ENCODE measurements around the gene HTR7. TPM values are rescaled to one million over a fixed set of nuclear protein-coding genes. Genes with fewer than 3 reads are reported as not detected.

HTR7 gene
- total and polyA plus RNA-seq, 2 of the 8 experiments (the other 6 are each of a cell fraction or from before 2014, with no cell fraction given) = 22.9 to 24.6 TPM

- peaks cover 2% of the 10 kb centered on the region; the same call in 1 of the 2 replicates for H3K79me1 ChIP-seq (ENCODE audit: low read depth, low read length)
- H3K36me3 ChIP-seq (ENCODE audit: control insufficient read depth in 2 of 4, insufficient read depth in 4 of 4, low read length in 3 of 4) = peaks cover 7 to 62% (median 38%) of the 10 kb centered on the region in 4 experiments; a peak in 7 of 8 replicates
Measured at GRCh38 chr10:90889636-90890035, 31.8 kb upstream of the HTR7 start.

More at GRCh38 chr10:90889636-90890035, 31.8 kb upstream of the HTR7 start:
- Histone ChIP-seq H3K27me3 (replicated peaks in 1 of 4; ENCODE audit: control insufficient read depth in 3 of 4, extremely low read depth in 1 of 4, insufficient read depth in 3 of 4, low read length in 3 of 4) (no peaks in the 10 kb centered on the region), H3K27ac (ENCODE audit: low read depth, low read length) (no peak overlapping the region), H3K79me2 (ENCODE audit: control insufficient read depth in 1 of 2, insufficient read depth in 2 of 2, low read length in 2 of 2) (no peaks in the 10 kb centered on the region), H3K23me2 (ENCODE audit: low read depth, low read length) (no peaks in the 10 kb centered on the region), H4K20me1 (replicated peaks in 1 of 2; ENCODE audit: control insufficient read depth in 1 of 2, insufficient read depth in 2 of 2, low read length in 2 of 2) (peaks cover 0 to 3% of the 10 kb centered on the region in 2 experiments), H3K9me3 (ENCODE audit: insufficient read depth in 2 of 2, low read depth in 1 of 2, low read length in 1 of 2) (no peaks in the 10 kb centered on the region; a peak in 1 of 4 replicates), H3K4me3 (ENCODE audit: extremely low read depth in 1 of 4, insufficient read depth in 2 of 4, low read depth in 3 of 4, low read length in 4 of 4) (no peak overlapping the region), H3K56ac (replicated peaks; ENCODE audit: insufficient read length, low read depth, low read length) (no peak overlapping the region), H3K4me1 (replicated peaks in 1 of 4; ENCODE audit: control insufficient read depth in 3 of 4, insufficient read depth in 4 of 4, low read length in 3 of 4) (no peaks in the 10 kb centered on the region), H3K4me2 (ENCODE audit: insufficient read depth in 1 of 2, low read depth in 2 of 2, low read length in 2 of 2) (no peak overlapping the region), H2BK120ac (replicated peaks; ENCODE audit: low read depth, low read length) (no peak overlapping the region), H4K91ac (replicated peaks; ENCODE audit: insufficient read length, low read length) (no peak overlapping the region), H3K18ac (ENCODE audit: extremely low read depth, low read length) (no peak overlapping the region), H3K23ac (ENCODE audit: insufficient read length) (no peak overlapping the region), H4K8ac (ENCODE audit: extremely low read depth, insufficient read depth, low read length) (no peak overlapping the region), H2AFZ (ENCODE audit: low read length) (no peak overlapping the region), H3K9ac (replicated peaks in 1 of 4; ENCODE audit: extremely low read depth in 1 of 4, low read depth in 3 of 4, low read length in 3 of 4) (no peak overlapping the region), H2BK12ac (ENCODE audit: low read depth, low read length) (no peak overlapping the region), H2BK5ac (ENCODE audit: low read depth, low read length) (no peak overlapping the region), H4K5ac (ENCODE audit: insufficient read length, low read depth, low read length) (no peak overlapping the region), H2BK15ac (ENCODE audit: low read length) (no peak overlapping the region), H2AK5ac (ENCODE audit: low read depth, low read length) (no peak overlapping the region), H3K4ac (replicated peaks; ENCODE audit: insufficient read length, low read depth, low read length) (no peak overlapping the region), H2BK20ac (ENCODE audit: low read length) (no peak overlapping the region), H3K14ac (ENCODE audit: insufficient read length) (no peak overlapping the region)
- CTCF ChIA-PET (ENCODE audit: partially characterized antibody) = interaction anchor here (1.6 to 2.7 kb wide), 2 partner anchors 10 to 80 kb away, joined by 5 to 20 read pairs; no protein-coding TSS in a partner anchor
- FAIRE-seq (no peak), DNase-seq (ENCODE audit: low read depth in 1 of 2, low spot score in 2 of 2) (no peak)
- POLR2A ChIA-PET (ENCODE audit: partially characterized antibody) = no interaction called here
- 89% methylated on average over 1 of the region's 1 CpG; no CpG with 5 or more reads in 1 of the 2 experiments for WGBS, 2 experiments (ENCODE audit: extremely low coverage in 1 of 2, insufficient coverage in 1 of 2, insufficient read length in 1 of 2, insufficient replicate concordance in 2 of 2, low coverage in 1 of 2, low lambda C conversion rate in 2 of 2, missing lambda C conversion rate in 1 of 2)
- TF ChIP-seq EGR1 (IDR thresholded peaks at IDR 0.05; ENCODE audit: borderline replicate concordance, low read depth, low read length) = no peak
- no peak for TF ChIP-seq ZNF274 (IDR thresholded peaks at IDR 0.05; ENCODE audit: borderline replicate concordance, extremely low read depth, low read length)
- TF ChIP-seq NANOG (IDR thresholded peaks at IDR 0.05; ENCODE audit: insufficient read depth, low read depth, low read length, poor library complexity, severe bottlenecking) = no peak
- TF ChIP-seq GABPA (IDR thresholded peaks at IDR 0.05; ENCODE audit: borderline replicate concordance, insufficient read depth, low read length) = no peak
- TF ChIP-seq TCF12 (IDR thresholded peaks at IDR 0.05; ENCODE audit: low read depth, low read length) = no peak
- no peak for TF ChIP-seq EZH2 (IDR thresholded peaks at IDR 0.05; ENCODE audit: low read depth, low read length, severe bottlenecking)
